ENCODE measurements around the gene MEGF11. TPM values are rescaled to one million over a fixed set of nuclear protein-coding genes. Genes with fewer than 3 reads are reported as not detected.

Gene MEGF11
- polyA plus RNA-seq, 1 experiment, result 0.04 TPM

- POLR2A ChIA-PET, result no interaction called here
- CTCF ChIA-PET, result interaction anchor here (6.8 kb wide), 1 partner anchor 10 kb away, joined by 46 read pairs; no protein-coding TSS in a partner anchor
- H3K27me3 ChIP-seq (ENCODE audit: control insufficient read depth, insufficient read depth, low read length), result no peaks in the 10 kb centered on the region
- TF ChIP-seq CTCF (IDR thresholded peaks at IDR 0.05; ENCODE audit: insufficient read depth, low read depth, low read length), result no peak
- DNase-seq (ENCODE audit: low read depth), result no peak
- H3K4me3 ChIP-seq (ENCODE audit: low read depth, low read length), result no peak overlapping the region
- H3K36me3 ChIP-seq (ENCODE audit: control insufficient read depth, insufficient read depth, low read length), result no peaks in the 10 kb centered on the region
Observed at GRCh38 chr15:65867244-65867643, 386.3 kb downstream of the MEGF11 start.

- ChIA-PET CTCF (interaction anchor here (2.1 to 2.5 kb wide), 3 partner anchors 9 to 224 kb away, joined by 6 to 8 read pairs (median 8); no protein-coding TSS in a partner anchor), POLR2A (no interaction called here)
- H3K4me3 ChIP-seq (ENCODE audit: low read depth, low read length), result no peak overlapping the region
- no peaks in the 10 kb centered on the region for H3K27me3 ChIP-seq (ENCODE audit: control insufficient read depth, insufficient read depth, low read length)
- no peak for TF ChIP-seq CTCF (IDR thresholded peaks at IDR 0.05; ENCODE audit: insufficient read depth, low read depth, low read length)
- no peaks in the 10 kb centered on the region for H3K36me3 ChIP-seq (ENCODE audit: control insufficient read depth, insufficient read depth, low read length)
- DNase-seq (ENCODE audit: low read depth), result no peak
Observed at GRCh38 chr15:65863106-65863505, 390.4 kb downstream of the MEGF11 start.

GRCh38 chr15:65862682-65863081 is 390.9 kb downstream of the MEGF11 start:
- Histone ChIP-seq H3K27me3 (ENCODE audit: control insufficient read depth, insufficient read depth, low read length) (no peaks in the 10 kb centered on the region), H3K4me3 (ENCODE audit: low read depth, low read length) (no peak overlapping the region), H3K36me3 (ENCODE audit: control insufficient read depth, insufficient read depth, low read length) (no peaks in the 10 kb centered on the region)
- no peak for DNase-seq (ENCODE audit: low read depth)
- peak; percentile 41 for TF ChIP-seq CTCF (IDR thresholded peaks at IDR 0.05; ENCODE audit: insufficient read depth, low read depth, low read length)
- ChIA-PET CTCF (interaction anchor here (1.0 to 2.5 kb wide), 4 partner anchors 9 to 224 kb away, joined by 3 to 8 read pairs (median 7); no protein-coding TSS in a partner anchor), POLR2A (no interaction called here)

GRCh38 chr15:65857718-65858402 is 395.7 kb downstream of the MEGF11 start:
- DNase-seq (ENCODE audit: low read depth), result no peak
- CTCF ChIA-PET, result interaction anchor here (0.6 to 4.2 kb wide), 16 partner anchors 9 to 456 kb away, joined by 3 to 46 read pairs (median 4); partner anchors contain the start of gene RAB11A
- no peak for TF ChIP-seq CTCF (IDR thresholded peaks at IDR 0.05; ENCODE audit: insufficient read depth, low read depth, low read length)
- Histone ChIP-seq H3K27me3 (ENCODE audit: control insufficient read depth, insufficient read depth, low read length) (no peaks in the 10 kb centered on the region), H3K4me3 (ENCODE audit: low read depth, low read length) (no peak overlapping the region), H3K36me3 (ENCODE audit: control insufficient read depth, insufficient read depth, low read length) (no peaks in the 10 kb centered on the region)
- POLR2A ChIA-PET, result no interaction called here

- DNase-seq (ENCODE audit: low read depth), result no peak
- ChIA-PET POLR2A (no interaction called here), CTCF (interaction anchor here (0.6 to 4.2 kb wide), 29 partner anchors 8 to 260 kb away, joined by 3 to 46 read pairs (median 4); partner anchors contain the start of gene RAB11A)
- peak; percentile 89 for TF ChIP-seq CTCF (IDR thresholded peaks at IDR 0.05; ENCODE audit: insufficient read depth, low read depth, low read length)
- no peak overlapping the region for H3K4me3 ChIP-seq (ENCODE audit: low read depth, low read length)
- no peaks in the 10 kb centered on the region for H3K27me3 ChIP-seq (ENCODE audit: control insufficient read depth, insufficient read depth, low read length)
- no peaks in the 10 kb centered on the region for H3K36me3 ChIP-seq (ENCODE audit: control insufficient read depth, insufficient read depth, low read length)
Observed at GRCh38 chr15:65856821-65857455, 396.6 kb downstream of the MEGF11 start.
